GM23338 (cell line): Measurements from ENCODE around the gene UBE3B. TPM values are rescaled to one million over a fixed set of nuclear protein-coding genes. Genes with fewer than 3 reads are reported as not detected.

Source experiments
- ATAC-seq: fragments of 200-7000 bp; cut with Tn5 transposase; 3 replicates; pipeline ENCODE4 v1.9.1; 2020
- DNase-seq: peaks from one replicate; pipeline ENCODE4 v3.0.0-alpha.2; 2015; ENCODE audit warnings: low spot score
- H2AFZ ChIP-seq: fragments of 200-600 bp; sonication (generic); 2 replicates; pipeline ENCODE4 v1.8.0; 2016; ENCODE audit warnings: antibody characterized with exemption, mild to moderate bottlenecking, moderate library complexity
- H3F3A ChIP-seq: fragments of 200-600 bp; sonication (generic); replicated peaks from 2 replicates; pipeline ENCODE4 v1.8.0; 2017; ENCODE audit warnings: antibody characterized with exemption, mixed run types, low read depth
- H3K27ac ChIP-seq: fragments of 200-600 bp; sonication (generic); 2 replicates; pipeline ENCODE4 v1.6.1; 2016; ENCODE audit warnings: low read depth
- H3K27me3 ChIP-seq: fragments of 200-600 bp; sonication (generic); 2 replicates; pipeline ENCODE4 v1.8.0; 2016; ENCODE audit warnings: mild to moderate bottlenecking, mixed run types, moderate library complexity; ENCODE audit not compliant: insufficient read depth
- H3K36me3 ChIP-seq: fragments of 200-600 bp; sonication (generic); 2 replicates; pipeline ENCODE4 v1.8.0; 2016; ENCODE audit warnings: mild to moderate bottlenecking; ENCODE audit not compliant: insufficient read depth
- H3K4me1 ChIP-seq: fragments of 200-600 bp; sonication (generic); 2 replicates; pipeline ENCODE4 v1.8.0; 2016; ENCODE audit warnings: mild to moderate bottlenecking, moderate library complexity; ENCODE audit not compliant: insufficient read depth
- H3K4me2 ChIP-seq: fragments of 200-600 bp; sonication (generic); 2 replicates; pipeline ENCODE4 v1.7.1; 2017; ENCODE audit warnings: mixed run types
- H3K4me3 ChIP-seq: fragments of 200-600 bp; sonication (generic); 2 replicates; pipeline ENCODE4 v1.6.1; 2016; ENCODE audit warnings: mixed run types
- H3K79me2 ChIP-seq: fragments of 200-600 bp; sonication (generic); replicated peaks from 2 replicates; pipeline ENCODE4 v1.8.0; 2017; ENCODE audit warnings: mild to moderate bottlenecking; ENCODE audit not compliant: insufficient read depth
- H3K9me2 ChIP-seq: fragments of 200-600 bp; sonication (generic); 2 replicates; pipeline ENCODE4 v1.8.0; 2017; ENCODE audit not compliant: insufficient read depth
- H4K20me1 ChIP-seq: fragments of 200-600 bp; sonication (generic); replicated peaks from 2 replicates; pipeline ENCODE4 v1.8.0; 2017; ENCODE audit warnings: mild to moderate bottlenecking; ENCODE audit not compliant: insufficient read depth
- H3K27ac Mint-ChIP-seq: 2 replicates; pipeline ENCODE4 v1.8.0; 2020; ENCODE audit warnings: inconsistent platforms, mild to moderate bottlenecking, moderate library complexity, mixed read lengths
- H3K27me3 Mint-ChIP-seq: 3 replicates; pipeline ENCODE4 v1.8.0; 2022; ENCODE audit warnings: low read depth, mild to moderate bottlenecking, moderate library complexity, mixed read lengths, inconsistent platforms; ENCODE audit not compliant: insufficient read depth, poor library complexity
- H3K36me3 Mint-ChIP-seq: 3 replicates; pipeline ENCODE4 v1.8.0; 2021; ENCODE audit warnings: low read depth, mild to moderate bottlenecking, inconsistent platforms, moderate library complexity, mixed read lengths
- H3K4me1 Mint-ChIP-seq: 3 replicates; pipeline ENCODE4 v1.8.0; 2020; ENCODE audit warnings: mild to moderate bottlenecking, inconsistent platforms, mixed read lengths
- H3K4me3 Mint-ChIP-seq: 3 replicates; pipeline ENCODE4 v1.8.0; 2021; ENCODE audit warnings: moderate library complexity, mild to moderate bottlenecking, inconsistent platforms, mixed read lengths
- H3K9me3 Mint-ChIP-seq: 3 replicates; pipeline ENCODE4 v1.8.0; 2020; ENCODE audit warnings: moderate library complexity, mild to moderate bottlenecking, inconsistent platforms, mixed read lengths
- CREB1 ChIP-seq: fragments of 250-450 bp; sonication (Bioruptor Pico); IDR thresholded peaks from 2 replicates; pipeline ENCODE4 v1.5.0; 2020; ENCODE audit warnings: low read depth, mild to moderate bottlenecking, moderate library complexity
- ETS1 ChIP-seq: IDR thresholded peaks from 2 replicates; pipeline ENCODE4 v1.6.1; 2016; ENCODE audit warnings: antibody characterized with exemption
- EZH2 ChIP-seq: fragments of 200-600 bp; sonication (generic); IDR thresholded peaks from one replicate; pipeline ENCODE4 v1.8.0; 2017; ENCODE audit warnings: antibody characterized with exemption, mild to moderate bottlenecking, low read depth; ENCODE audit not compliant: unreplicated experiment
- EZH2phosphoT487 ChIP-seq: fragments of 200-600 bp; sonication (generic); IDR thresholded peaks from one replicate; pipeline ENCODE4 v1.8.1; 2018; ENCODE audit warnings: antibody characterized with exemption; ENCODE audit not compliant: unreplicated experiment
- JUNB ChIP-seq: IDR thresholded peaks from one replicate; pipeline ENCODE4 v1.6.1; 2016; ENCODE audit warnings: antibody characterized with exemption; ENCODE audit not compliant: unreplicated experiment
- NANOG ChIP-seq: IDR thresholded peaks from 2 replicates; pipeline ENCODE4 v1.6.1; 2016; ENCODE audit warnings: antibody characterized with exemption, borderline replicate concordance
- REST ChIP-seq: IDR thresholded peaks from one replicate; pipeline ENCODE4 v1.6.1; 2018; ENCODE audit warnings: antibody characterized with exemption; ENCODE audit not compliant: unreplicated experiment
- STAT1 ChIP-seq: IDR thresholded peaks from one replicate; pipeline ENCODE4 v1.6.1; 2016; ENCODE audit warnings: antibody characterized with exemption; ENCODE audit not compliant: unreplicated experiment
- ZNF114 ChIP-seq: fragments of 250-450 bp; sonication (Bioruptor Pico); IDR thresholded peaks from 2 replicates; pipeline ENCODE4 v1.5.0; 2020; ENCODE audit warnings: mild to moderate bottlenecking, moderate library complexity
- ZNF331 ChIP-seq: fragments of 250-450 bp; sonication (Bioruptor Pico); IDR thresholded peaks from 2 replicates; pipeline ENCODE4 v1.5.0; 2020; ENCODE audit warnings: low read depth, mild to moderate bottlenecking, moderate library complexity
- polyA plus RNA-seq: library from polyadenylated mRNA; unstranded; fragments of >200 nt; fragmentation: Nextera tagmentation; extraction: Ambion mirVana; gene quantifications from 2 replicates; pipeline ENCODE4 v1.2.1, GENCODE V29; 2016
- total RNA-seq: library from RNA; depleted of rRNA; stranded (reverse); fragments of >200 nt; shearing (Covaris generic); gene quantifications from 2 replicates; pipeline ENCODE4 v1.2.3, GENCODE V29; 2014
- TF ChIP-seq, protein P1 (sequence below), 2 experiments: fragments of 200-600 bp in 1 of 2; sonication (generic) in 1 of 2; conservative IDR thresholded peaks; 2 replicates each; pipeline versions ENCODE4 v1.5.1 to v1.6.1; 2016 to 2017; ENCODE audit warnings: antibody characterized with exemption in 2 of 2, low read depth in 2 of 2, mild to moderate bottlenecking in 2 of 2, moderate library complexity in 1 of 2

Gene UBE3B
- total and polyA plus RNA-seq, 2 experiments from 2014 or later: 20.8 TPM

DNA sequence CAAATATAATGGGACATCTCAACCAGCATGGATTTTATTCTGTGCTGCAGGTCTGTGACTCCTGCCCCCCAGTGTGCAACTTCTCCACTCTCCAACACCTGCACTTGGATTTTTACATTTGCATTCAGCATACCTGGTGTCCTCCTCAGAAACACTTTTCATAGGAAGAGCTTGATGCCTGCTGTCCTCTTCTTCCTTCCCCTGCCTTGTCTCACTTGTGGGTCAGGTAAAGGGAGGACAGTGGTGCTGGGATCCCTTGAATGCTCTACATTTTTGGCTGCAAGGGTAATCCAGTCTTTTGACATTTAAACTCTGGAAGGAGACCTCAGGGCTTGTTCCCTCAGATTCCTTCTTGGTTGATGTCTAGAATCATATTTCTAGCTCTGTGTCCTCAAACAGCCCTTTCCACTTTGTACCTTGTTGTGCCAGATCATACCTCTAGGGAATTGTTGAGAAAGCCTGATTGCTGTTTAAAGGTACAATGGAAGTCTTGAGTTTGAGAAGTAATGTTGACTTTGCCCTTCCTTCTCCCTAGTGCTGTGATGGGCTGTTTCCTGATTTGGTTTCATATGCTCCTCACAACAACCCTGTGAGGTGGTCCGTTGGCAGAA, 12.6 kb downstream of the UBE3B start (continued):
- TF ChIP-seq STAT1: no peak
- TF ChIP-seq CREB1 (CRISPR knock-in tag): no peak
- no peak for TF ChIP-seq EZH2phosphoT487
- TF ChIP-seq JUNB: no peak
- TF ChIP-seq EZH2: no peak
- no peak for TF ChIP-seq REST
- TF ChIP-seq NANOG: no peak
- no peak for TF ChIP-seq ZNF331 (CRISPR knock-in tag)
- TF ChIP-seq, protein P1, sequence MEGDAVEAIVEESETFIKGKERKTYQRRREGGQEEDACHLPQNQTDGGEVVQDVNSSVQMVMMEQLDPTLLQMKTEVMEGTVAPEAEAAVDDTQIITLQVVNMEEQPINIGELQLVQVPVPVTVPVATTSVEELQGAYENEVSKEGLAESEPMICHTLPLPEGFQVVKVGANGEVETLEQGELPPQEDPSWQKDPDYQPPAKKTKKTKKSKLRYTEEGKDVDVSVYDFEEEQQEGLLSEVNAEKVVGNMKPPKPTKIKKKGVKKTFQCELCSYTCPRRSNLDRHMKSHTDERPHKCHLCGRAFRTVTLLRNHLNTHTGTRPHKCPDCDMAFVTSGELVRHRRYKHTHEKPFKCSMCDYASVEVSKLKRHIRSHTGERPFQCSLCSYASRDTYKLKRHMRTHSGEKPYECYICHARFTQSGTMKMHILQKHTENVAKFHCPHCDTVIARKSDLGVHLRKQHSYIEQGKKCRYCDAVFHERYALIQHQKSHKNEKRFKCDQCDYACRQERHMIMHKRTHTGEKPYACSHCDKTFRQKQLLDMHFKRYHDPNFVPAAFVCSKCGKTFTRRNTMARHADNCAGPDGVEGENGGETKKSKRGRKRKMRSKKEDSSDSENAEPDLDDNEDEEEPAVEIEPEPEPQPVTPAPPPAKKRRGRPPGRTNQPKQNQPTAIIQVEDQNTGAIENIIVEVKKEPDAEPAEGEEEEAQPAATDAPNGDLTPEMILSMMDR (conservative IDR thresholded peaks at IDR 0.05; ENCODE audit: low read depth in 2 of 2): no peak

DNA sequence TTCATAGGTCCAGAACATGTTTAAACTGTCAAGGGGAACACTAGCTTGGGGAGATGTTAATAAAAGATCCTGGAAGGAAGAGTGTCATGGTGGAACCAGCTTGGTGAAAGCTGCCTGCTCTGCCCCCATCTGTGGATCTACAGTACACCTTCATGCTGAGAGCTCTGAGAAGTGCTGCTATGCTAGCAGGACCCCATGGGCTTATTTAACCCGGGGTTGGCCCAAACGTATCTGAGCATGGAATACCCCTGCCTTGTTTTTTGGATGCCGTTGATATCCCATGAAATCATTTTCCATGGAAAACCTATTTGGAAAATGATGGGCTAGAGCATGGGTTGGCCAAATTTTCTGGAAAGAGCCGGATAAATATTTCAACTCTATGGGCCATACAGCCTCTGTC, 14.2 kb downstream of the UBE3B start:
- no peak for ATAC-seq
- Mint-ChIP-seq H3K27me3 (peaks cover 2% of the 10 kb centered on the region), H3K4me1 (no peaks in the 10 kb centered on the region), H3K36me3 (peaks cover 73% of the 10 kb centered on the region), H3K27ac (no peak overlapping the region), H3K4me3 (no peak overlapping the region), H3K9me3 (peaks cover 12% of the 10 kb centered on the region)
- no peaks in the 10 kb centered on the region for H3K27me3 ChIP-seq
- H3K4me2 ChIP-seq: no peak overlapping the region
- DNase-seq: no peak
- H3K4me1 ChIP-seq: no peaks in the 10 kb centered on the region
- H3K79me2 ChIP-seq: no peaks in the 10 kb centered on the region
- no peak overlapping the region for H3K27ac ChIP-seq
- H2AFZ ChIP-seq: no peak overlapping the region
- H4K20me1 ChIP-seq: no peaks in the 10 kb centered on the region
- H3K4me3 ChIP-seq: no peak overlapping the region
- no peaks in the 10 kb centered on the region for H3K9me2 ChIP-seq
- H3F3A ChIP-seq: no peaks in the 10 kb centered on the region
- peaks cover 21% of the 10 kb centered on the region for H3K36me3 ChIP-seq
- TF ChIP-seq ZNF331 (CRISPR knock-in tag) (no peak), JUNB (no peak), ETS1 (no peak), CREB1 (CRISPR knock-in tag) (no peak), ZNF114 (CRISPR knock-in tag) (no peak), EZH2phosphoT487 (no peak)
- TF ChIP-seq, protein P1 (conservative IDR thresholded peaks at IDR 0.05; ENCODE audit: low read depth in 2 of 2): no peak
